SU-DHL-6 (cell line): ENCODE results near the gene TXNRD1.

Experiments used
- H2AFZ ChIP-seq: fragments of 200-600 bp; sonication (generic); 2 replicates; pipeline ENCODE4 v1.6.1; 2014; ENCODE audit warnings: low read depth, mild to moderate bottlenecking, moderate library complexity, mixed read lengths, antibody characterized with exemption, low read length; ENCODE audit not compliant: severe bottlenecking
- H3F3A ChIP-seq: fragments of 200-600 bp; shearing (Covaris generic); 2 replicates; pipeline ENCODE4 v1.6.0; 2016; ENCODE audit warnings: antibody characterized with exemption, mild to moderate bottlenecking; ENCODE audit not compliant: insufficient read depth
- H3K27ac ChIP-seq: fragments of 200-600 bp; sonication (generic); 2 replicates; pipeline ENCODE4 v1.5.1; 2016; ENCODE audit warnings: low read depth, mild to moderate bottlenecking, low read length, moderate library complexity, mixed read lengths
- H3K27me3 ChIP-seq: fragments of 200-600 bp; sonication (generic), shearing (Covaris generic); 2 replicates; pipeline ENCODE4 v1.6.0; 2014; ENCODE audit warnings: mild to moderate bottlenecking, low read length
- H3K36me3 ChIP-seq: fragments of 200-600 bp; sonication (generic); 2 replicates; pipeline ENCODE4 v1.6.1; 2014; ENCODE audit warnings: mild to moderate bottlenecking, low read length, mixed read lengths
- H3K4me2 ChIP-seq: fragments of 300-600, 200-600 bp; shearing (Covaris generic), sonication (generic); 2 replicates; pipeline ENCODE4 v1.6.0; 2014; ENCODE audit warnings: low read length, low read depth, mild to moderate bottlenecking; ENCODE audit not compliant: poor library complexity, severe bottlenecking
- H3K4me3 ChIP-seq: fragments of 200-600 bp; sonication (generic); 2 replicates; pipeline ENCODE4 v1.5.1; 2014; ENCODE audit warnings: antibody characterized with exemption, low read length, mild to moderate bottlenecking, mixed read lengths; ENCODE audit not compliant: insufficient read depth, poor library complexity, severe bottlenecking
- H3K79me2 ChIP-seq: fragments of 200-600 bp; sonication (generic); 2 replicates; pipeline ENCODE4 v1.6.1; 2014; ENCODE audit warnings: mild to moderate bottlenecking, low read length, moderate library complexity; ENCODE audit not compliant: insufficient read depth
- H3K9ac ChIP-seq: fragments of 200-600 bp; sonication (generic); 2 replicates; pipeline ENCODE4 v1.7.0; 2014; ENCODE audit warnings: mild to moderate bottlenecking, low read length
- H3K9me2 ChIP-seq: fragments of 200-600 bp; sonication (generic); replicated peaks from 2 replicates; pipeline ENCODE4 v1.6.1; 2014; ENCODE audit warnings: low read length; ENCODE audit not compliant: insufficient read depth
- H3K9me3 ChIP-seq: fragments of 200-600 bp; sonication (generic); 2 replicates; pipeline ENCODE4 v1.6.1; 2014; ENCODE audit warnings: low read length, mixed read lengths; ENCODE audit not compliant: insufficient read depth
- H4K20me1 ChIP-seq: fragments of 200-600 bp; sonication (generic); 2 replicates; pipeline ENCODE4 v1.6.1; 2014; ENCODE audit warnings: low read depth, mild to moderate bottlenecking, antibody characterized with exemption, low read length, moderate library complexity, mixed read lengths
- CTCF ChIP-seq: fragments of 200-600 bp; sonication (generic); IDR thresholded peaks from one replicate; pipeline ENCODE4 v1.5.1; 2017; ENCODE audit warnings: antibody characterized with exemption, mild to moderate bottlenecking, low read length, moderate library complexity; ENCODE audit not compliant: insufficient read depth, poor library complexity, severe bottlenecking
- EZH2phosphoT487 ChIP-seq: fragments of 200-600 bp; sonication (generic), shearing (Covaris generic); conservative IDR thresholded peaks from 2 replicates; pipeline ENCODE4 v1.6.1; 2018; ENCODE audit warnings: mild to moderate bottlenecking, antibody characterized with exemption, low read length, moderate library complexity, mixed read lengths

The TXNRD1 gene

GRCh38 chr12:104215638-104216297 is at the start of gene TXNRD1:
TSS of gene TXNRD1 (plus strand) at chr12:104215779. CDS start at chr12:104215803, 24 bp downstream.
- Histone ChIP-seq H3K9me3 (no peaks in the 10 kb centered on the region), H3K4me3 (peak within 1 kb of the TSS; percentile 29), H3K27ac (no peak within 1 kb of the TSS), H3K27me3 (no peaks in the 10 kb centered on the region), H3F3A (no peaks in the 10 kb centered on the region), H3K4me2 (peak within 1 kb of the TSS; percentile 52), H4K20me1 (no peaks in the 10 kb centered on the region), H3K36me3 (no peaks in the 10 kb centered on the region), H3K79me2 (no peaks in the 10 kb centered on the region), H2AFZ (peak within 1 kb of the TSS; percentile 92), H3K9ac (peak within 1 kb of the TSS; percentile 28; the same call in 1 of the 2 replicates), H3K9me2 (no peaks in the 10 kb centered on the region)
- no peak for TF ChIP-seq EZH2phosphoT487
- TF ChIP-seq CTCF, result peak; percentile 92

GRCh38 chr12:104165801-104166200 is 49.8 kb upstream of the TXNRD1 start:
- Histone ChIP-seq H3K27me3 (no peaks in the 10 kb centered on the region), H3F3A (no peaks in the 10 kb centered on the region), H3K9me2 (no peaks in the 10 kb centered on the region), H3K79me2 (no peaks in the 10 kb centered on the region), H3K36me3 (no peaks in the 10 kb centered on the region), H3K27ac (no peak overlapping the region), H3K9me3 (no peaks in the 10 kb centered on the region), H4K20me1 (no peaks in the 10 kb centered on the region), H3K4me3 (no peak overlapping the region), H3K4me2 (no peak overlapping the region), H3K9ac (no peak overlapping the region), H2AFZ (no peak overlapping the region)
- TF ChIP-seq CTCF (no peak), EZH2phosphoT487 (no peak)

GRCh38 chr12:104166465-104166864 is 49.1 kb upstream of the TXNRD1 start:
- Histone ChIP-seq H4K20me1 (no peaks in the 10 kb centered on the region), H3K79me2 (no peaks in the 10 kb centered on the region), H3F3A (no peaks in the 10 kb centered on the region), H3K9ac (no peak overlapping the region), H3K27me3 (no peaks in the 10 kb centered on the region), H3K9me2 (no peaks in the 10 kb centered on the region), H2AFZ (no peak overlapping the region), H3K36me3 (no peaks in the 10 kb centered on the region), H3K9me3 (no peaks in the 10 kb centered on the region), H3K4me3 (no peak overlapping the region), H3K4me2 (no peak overlapping the region), H3K27ac (no peak overlapping the region)
- TF ChIP-seq CTCF (no peak), EZH2phosphoT487 (no peak)
